RWPE1 (cell line): Measurements from ENCODE around the gene PDE4D.

Experiments used
- CTCF ChIA-PET: fragments of 350-600 bp; sonication (Branson Sonifier 250); formaldehyde crosslinking; extraction: SDS; loops from one replicate; lab custom pipeline; 2021; lab: Yijun Ruan, JAX
- POLR2A ChIA-PET: fragments of 400-600 bp; formaldehyde crosslinking; extraction: SDS; loops from one replicate; lab custom pipeline; 2020; ENCODE audit warnings: antibody characterized with exemption; ENCODE audit not compliant: low non-redundant PET; lab: Yijun Ruan, JAX
- DNase-seq: peaks from one replicate; pipeline ENCODE4 v3.0.0; 2012; ENCODE audit warnings: low spot score
- H3K27ac ChIP-seq: fragments of 450-650 bp; 2 replicates; pipeline ENCODE4 v1.5.1; 2017
- CTCF ChIP-seq: fragments of 450-650 bp; conservative IDR thresholded peaks from 2 replicates; pipeline ENCODE4 v1.5.1; 2017; ENCODE audit warnings: low read depth, mild to moderate bottlenecking

The PDE4D gene

GRCh38 chr5:59168067-59168466 lies 725.5 kb downstream of the PDE4D start:
- no peak for TF ChIP-seq CTCF
- ChIA-PET POLR2A (no interaction called here), CTCF (no interaction called here)
- no peak for DNase-seq
- H3K27ac ChIP-seq: no peak overlapping the region

GRCh38 chr5:59164041-59164830 lies 729.3 kb downstream of the PDE4D start:
- no peak overlapping the region for H3K27ac ChIP-seq
- POLR2A ChIA-PET: no interaction called here
- no peak for DNase-seq
- TF ChIP-seq CTCF: no peak
- CTCF ChIA-PET: no interaction called here

GRCh38 chr5:59161221-59162105 lies 732.1 kb downstream of the PDE4D start:
- no peak for TF ChIP-seq CTCF
- ChIA-PET POLR2A (no interaction called here), CTCF (interaction anchor here (0.6 to 3.5 kb wide), 4 partner anchors 10 to 141 kb away, joined by 3 to 11 read pairs (median 4); no protein-coding TSS in a partner anchor)
- DNase-seq: no peak
- H3K27ac ChIP-seq: no peak overlapping the region

- CTCF ChIA-PET: interaction anchor here (0.6 to 3.5 kb wide), 2 partner anchors 8 to 15 kb away, joined by 3 to 11 read pairs; no protein-coding TSS in a partner anchor
- POLR2A ChIA-PET: interaction anchor here (0.6 kb wide), 1 partner anchor 1433 kb away, joined by 5 read pairs; no protein-coding TSS in a partner anchor
These were observed 734.7 kb downstream of the PDE4D start for GRCh38 chr5:59158637-59159391.

GRCh38 chr5:59158165-59158564 lies 735.4 kb downstream of the PDE4D start:
- H3K27ac ChIP-seq: no peak overlapping the region
- ChIA-PET CTCF (interaction anchor here (0.6 to 0.7 kb wide), 2 partner anchors 81 to 698 kb away, joined by 3 to 4 read pairs; no protein-coding TSS in a partner anchor), POLR2A (no interaction called here)
- peak; percentile 17 for DNase-seq
- no peak for TF ChIP-seq CTCF

More at GRCh38 chr5:59158637-59159391, 734.7 kb downstream of the PDE4D start:
- TF ChIP-seq CTCF: no peak
- no peak for DNase-seq
- H3K27ac ChIP-seq: no peak overlapping the region

- ChIA-PET CTCF (interaction anchor here (0.6 to 0.7 kb wide), 2 partner anchors 135 to 670 kb away, joined by 3 read pairs; no protein-coding TSS in a partner anchor), POLR2A (no interaction called here)
- H3K27ac ChIP-seq: no peak overlapping the region
- TF ChIP-seq CTCF: no peak
- DNase-seq: no peak
These were observed 736.5 kb downstream of the PDE4D start for GRCh38 chr5:59157068-59157467.
